Peyer's patch (tissue), 4 donors: ENCODE data around the gene CLNK.

ENCODE experiments used
- POLR2A ChIP-seq, 2 donors: fragments of 450-650 bp; IDR thresholded peaks; one replicate each; pipeline ENCODE4 v1.5.1; 2017; ENCODE audit warnings: antibody characterized with exemption in 2 of 2, mild to moderate bottlenecking in 2 of 2, moderate library complexity in 2 of 2
- TF ChIP-seq, protein P1 (sequence below), 6 experiments: fragments of 450-650 bp in 4 of 6; fragments of 200-600 bp in 2 of 6; sonication (generic) in 1 of 6; IDR thresholded peaks; one replicate each; pipeline ENCODE4 v1.5.1; 2017 to 2019; ENCODE audit warnings: antibody characterized with exemption in 6 of 6, mild to moderate bottlenecking in 3 of 6, moderate library complexity in 1 of 6

DNA sequence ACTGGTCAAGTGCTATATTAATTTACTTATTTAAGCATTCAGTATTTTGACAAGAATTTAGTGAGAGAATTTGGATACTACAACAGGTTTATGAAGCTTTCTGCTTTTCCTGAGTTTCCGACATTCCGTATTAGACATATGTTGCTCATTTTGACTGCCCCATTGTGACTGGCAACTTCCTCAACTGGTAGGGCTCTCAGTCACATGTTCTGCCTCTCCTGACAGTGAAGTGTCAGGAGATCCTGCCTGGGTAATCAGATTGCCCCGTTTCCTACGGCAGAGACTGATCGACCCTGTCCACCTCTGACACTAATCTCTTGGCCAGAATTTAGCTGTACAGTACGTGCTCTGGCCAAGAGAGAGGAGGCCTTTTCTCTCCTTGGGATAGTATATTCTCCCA lies 49.5 kb downstream of the CLNK start:
- no peak for TF ChIP-seq POLR2A (IDR thresholded peaks at IDR 0.05)
- TF ChIP-seq, protein P1, sequence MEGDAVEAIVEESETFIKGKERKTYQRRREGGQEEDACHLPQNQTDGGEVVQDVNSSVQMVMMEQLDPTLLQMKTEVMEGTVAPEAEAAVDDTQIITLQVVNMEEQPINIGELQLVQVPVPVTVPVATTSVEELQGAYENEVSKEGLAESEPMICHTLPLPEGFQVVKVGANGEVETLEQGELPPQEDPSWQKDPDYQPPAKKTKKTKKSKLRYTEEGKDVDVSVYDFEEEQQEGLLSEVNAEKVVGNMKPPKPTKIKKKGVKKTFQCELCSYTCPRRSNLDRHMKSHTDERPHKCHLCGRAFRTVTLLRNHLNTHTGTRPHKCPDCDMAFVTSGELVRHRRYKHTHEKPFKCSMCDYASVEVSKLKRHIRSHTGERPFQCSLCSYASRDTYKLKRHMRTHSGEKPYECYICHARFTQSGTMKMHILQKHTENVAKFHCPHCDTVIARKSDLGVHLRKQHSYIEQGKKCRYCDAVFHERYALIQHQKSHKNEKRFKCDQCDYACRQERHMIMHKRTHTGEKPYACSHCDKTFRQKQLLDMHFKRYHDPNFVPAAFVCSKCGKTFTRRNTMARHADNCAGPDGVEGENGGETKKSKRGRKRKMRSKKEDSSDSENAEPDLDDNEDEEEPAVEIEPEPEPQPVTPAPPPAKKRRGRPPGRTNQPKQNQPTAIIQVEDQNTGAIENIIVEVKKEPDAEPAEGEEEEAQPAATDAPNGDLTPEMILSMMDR (IDR thresholded peaks at IDR 0.05) = no peak
